ENCODE results near the gene OR7C2. TPM values are rescaled to one million over a fixed set of nuclear protein-coding genes. Genes with fewer than 3 reads are reported as not detected.

Gene OR7C2
- total and polyA plus RNA-seq, 2 experiments from 2014 or later = not detected

DNA sequence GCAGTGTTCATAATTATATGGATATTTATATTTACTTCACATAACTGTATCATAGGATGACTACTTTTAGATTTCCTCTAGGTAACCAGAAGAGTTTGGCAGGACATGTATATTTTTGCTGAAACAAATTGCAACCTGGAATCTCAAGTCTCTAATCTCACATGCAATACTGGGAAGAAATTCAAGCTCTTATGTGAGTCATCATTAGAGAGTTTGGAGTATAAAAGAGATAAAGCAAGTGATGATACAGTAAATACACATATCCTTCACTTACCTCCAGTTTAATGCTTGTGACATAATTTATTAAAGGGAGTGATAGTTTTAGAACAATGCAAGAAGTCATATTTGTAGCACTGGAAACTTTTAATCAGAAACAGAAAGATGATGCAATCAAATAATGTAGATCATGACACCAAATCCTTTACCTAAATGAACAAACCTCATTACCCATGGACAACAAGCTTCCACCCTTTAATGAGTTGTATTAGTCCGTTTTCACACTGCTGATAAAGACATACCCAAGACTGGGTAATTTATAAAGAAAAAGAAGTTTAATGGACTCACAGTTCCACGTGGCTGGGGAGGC is 39.5 kb upstream of the OR7C2 start:
- ATAC-seq (no peak), DNase-seq (ENCODE audit: low spot score) (no peak)
- H3K4me3 Mint-ChIP-seq = no peak overlapping the region
- H3K36me3 ChIP-seq (ENCODE audit: insufficient read depth) = no peaks in the 10 kb centered on the region
- no peak overlapping the region for H3K27ac ChIP-seq (ENCODE audit: low read depth)
- H3K4me1 Mint-ChIP-seq = no peaks in the 10 kb centered on the region
- H3K4me3 ChIP-seq = no peak overlapping the region
- no peaks in the 10 kb centered on the region for H3K9me2 ChIP-seq (ENCODE audit: insufficient read depth)
- no peaks in the 10 kb centered on the region for H3F3A ChIP-seq (replicated peaks; ENCODE audit: low read depth)
- H2AFZ ChIP-seq = no peak overlapping the region
- no peaks in the 10 kb centered on the region for H3K27me3 ChIP-seq (ENCODE audit: insufficient read depth)
- H3K79me2 ChIP-seq (replicated peaks; ENCODE audit: insufficient read depth) = no peaks in the 10 kb centered on the region
- H3K9me3 Mint-ChIP-seq = peaks cover 84% of the 10 kb centered on the region
- TF ChIP-seq NANOG (IDR thresholded peaks at IDR 0.05; ENCODE audit: borderline replicate concordance) (no peak), JUNB (IDR thresholded peaks at IDR 0.05; ENCODE audit: unreplicated experiment) (no peak), ZNF114 (CRISPR knock-in tag; IDR thresholded peaks at IDR 0.05) (no peak), POLR2AphosphoS5 (IDR thresholded peaks at IDR 0.05; ENCODE audit: low read depth) (no peak), ZNF331 (CRISPR knock-in tag; IDR thresholded peaks at IDR 0.05; ENCODE audit: low read depth) (no peak), EZH2phosphoT487 (IDR thresholded peaks at IDR 0.05; ENCODE audit: unreplicated experiment) (no peak), CREB1 (CRISPR knock-in tag; IDR thresholded peaks at IDR 0.05; ENCODE audit: low read depth) (no peak), EZH2 (IDR thresholded peaks at IDR 0.05; ENCODE audit: low read depth, unreplicated experiment) (no peak)
- TF ChIP-seq, protein P1, sequence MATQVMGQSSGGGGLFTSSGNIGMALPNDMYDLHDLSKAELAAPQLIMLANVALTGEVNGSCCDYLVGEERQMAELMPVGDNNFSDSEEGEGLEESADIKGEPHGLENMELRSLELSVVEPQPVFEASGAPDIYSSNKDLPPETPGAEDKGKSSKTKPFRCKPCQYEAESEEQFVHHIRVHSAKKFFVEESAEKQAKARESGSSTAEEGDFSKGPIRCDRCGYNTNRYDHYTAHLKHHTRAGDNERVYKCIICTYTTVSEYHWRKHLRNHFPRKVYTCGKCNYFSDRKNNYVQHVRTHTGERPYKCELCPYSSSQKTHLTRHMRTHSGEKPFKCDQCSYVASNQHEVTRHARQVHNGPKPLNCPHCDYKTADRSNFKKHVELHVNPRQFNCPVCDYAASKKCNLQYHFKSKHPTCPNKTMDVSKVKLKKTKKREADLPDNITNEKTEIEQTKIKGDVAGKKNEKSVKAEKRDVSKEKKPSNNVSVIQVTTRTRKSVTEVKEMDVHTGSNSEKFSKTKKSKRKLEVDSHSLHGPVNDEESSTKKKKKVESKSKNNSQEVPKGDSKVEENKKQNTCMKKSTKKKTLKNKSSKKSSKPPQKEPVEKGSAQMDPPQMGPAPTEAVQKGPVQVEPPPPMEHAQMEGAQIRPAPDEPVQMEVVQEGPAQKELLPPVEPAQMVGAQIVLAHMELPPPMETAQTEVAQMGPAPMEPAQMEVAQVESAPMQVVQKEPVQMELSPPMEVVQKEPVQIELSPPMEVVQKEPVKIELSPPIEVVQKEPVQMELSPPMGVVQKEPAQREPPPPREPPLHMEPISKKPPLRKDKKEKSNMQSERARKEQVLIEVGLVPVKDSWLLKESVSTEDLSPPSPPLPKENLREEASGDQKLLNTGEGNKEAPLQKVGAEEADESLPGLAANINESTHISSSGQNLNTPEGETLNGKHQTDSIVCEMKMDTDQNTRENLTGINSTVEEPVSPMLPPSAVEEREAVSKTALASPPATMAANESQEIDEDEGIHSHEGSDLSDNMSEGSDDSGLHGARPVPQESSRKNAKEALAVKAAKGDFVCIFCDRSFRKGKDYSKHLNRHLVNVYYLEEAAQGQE (IDR thresholded peaks at IDR 0.05; ENCODE audit: unreplicated experiment) = no peak
- TF ChIP-seq, protein P2, sequence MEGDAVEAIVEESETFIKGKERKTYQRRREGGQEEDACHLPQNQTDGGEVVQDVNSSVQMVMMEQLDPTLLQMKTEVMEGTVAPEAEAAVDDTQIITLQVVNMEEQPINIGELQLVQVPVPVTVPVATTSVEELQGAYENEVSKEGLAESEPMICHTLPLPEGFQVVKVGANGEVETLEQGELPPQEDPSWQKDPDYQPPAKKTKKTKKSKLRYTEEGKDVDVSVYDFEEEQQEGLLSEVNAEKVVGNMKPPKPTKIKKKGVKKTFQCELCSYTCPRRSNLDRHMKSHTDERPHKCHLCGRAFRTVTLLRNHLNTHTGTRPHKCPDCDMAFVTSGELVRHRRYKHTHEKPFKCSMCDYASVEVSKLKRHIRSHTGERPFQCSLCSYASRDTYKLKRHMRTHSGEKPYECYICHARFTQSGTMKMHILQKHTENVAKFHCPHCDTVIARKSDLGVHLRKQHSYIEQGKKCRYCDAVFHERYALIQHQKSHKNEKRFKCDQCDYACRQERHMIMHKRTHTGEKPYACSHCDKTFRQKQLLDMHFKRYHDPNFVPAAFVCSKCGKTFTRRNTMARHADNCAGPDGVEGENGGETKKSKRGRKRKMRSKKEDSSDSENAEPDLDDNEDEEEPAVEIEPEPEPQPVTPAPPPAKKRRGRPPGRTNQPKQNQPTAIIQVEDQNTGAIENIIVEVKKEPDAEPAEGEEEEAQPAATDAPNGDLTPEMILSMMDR (conservative IDR thresholded peaks at IDR 0.05; ENCODE audit: low read depth in 2 of 2) = no peak
- TF ChIP-seq, protein P3, sequence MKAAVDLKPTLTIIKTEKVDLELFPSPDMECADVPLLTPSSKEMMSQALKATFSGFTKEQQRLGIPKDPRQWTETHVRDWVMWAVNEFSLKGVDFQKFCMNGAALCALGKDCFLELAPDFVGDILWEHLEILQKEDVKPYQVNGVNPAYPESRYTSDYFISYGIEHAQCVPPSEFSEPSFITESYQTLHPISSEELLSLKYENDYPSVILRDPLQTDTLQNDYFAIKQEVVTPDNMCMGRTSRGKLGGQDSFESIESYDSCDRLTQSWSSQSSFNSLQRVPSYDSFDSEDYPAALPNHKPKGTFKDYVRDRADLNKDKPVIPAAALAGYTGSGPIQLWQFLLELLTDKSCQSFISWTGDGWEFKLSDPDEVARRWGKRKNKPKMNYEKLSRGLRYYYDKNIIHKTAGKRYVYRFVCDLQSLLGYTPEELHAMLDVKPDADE (IDR thresholded peaks at IDR 0.05) = no peak
- TF ChIP-seq, protein P4, sequence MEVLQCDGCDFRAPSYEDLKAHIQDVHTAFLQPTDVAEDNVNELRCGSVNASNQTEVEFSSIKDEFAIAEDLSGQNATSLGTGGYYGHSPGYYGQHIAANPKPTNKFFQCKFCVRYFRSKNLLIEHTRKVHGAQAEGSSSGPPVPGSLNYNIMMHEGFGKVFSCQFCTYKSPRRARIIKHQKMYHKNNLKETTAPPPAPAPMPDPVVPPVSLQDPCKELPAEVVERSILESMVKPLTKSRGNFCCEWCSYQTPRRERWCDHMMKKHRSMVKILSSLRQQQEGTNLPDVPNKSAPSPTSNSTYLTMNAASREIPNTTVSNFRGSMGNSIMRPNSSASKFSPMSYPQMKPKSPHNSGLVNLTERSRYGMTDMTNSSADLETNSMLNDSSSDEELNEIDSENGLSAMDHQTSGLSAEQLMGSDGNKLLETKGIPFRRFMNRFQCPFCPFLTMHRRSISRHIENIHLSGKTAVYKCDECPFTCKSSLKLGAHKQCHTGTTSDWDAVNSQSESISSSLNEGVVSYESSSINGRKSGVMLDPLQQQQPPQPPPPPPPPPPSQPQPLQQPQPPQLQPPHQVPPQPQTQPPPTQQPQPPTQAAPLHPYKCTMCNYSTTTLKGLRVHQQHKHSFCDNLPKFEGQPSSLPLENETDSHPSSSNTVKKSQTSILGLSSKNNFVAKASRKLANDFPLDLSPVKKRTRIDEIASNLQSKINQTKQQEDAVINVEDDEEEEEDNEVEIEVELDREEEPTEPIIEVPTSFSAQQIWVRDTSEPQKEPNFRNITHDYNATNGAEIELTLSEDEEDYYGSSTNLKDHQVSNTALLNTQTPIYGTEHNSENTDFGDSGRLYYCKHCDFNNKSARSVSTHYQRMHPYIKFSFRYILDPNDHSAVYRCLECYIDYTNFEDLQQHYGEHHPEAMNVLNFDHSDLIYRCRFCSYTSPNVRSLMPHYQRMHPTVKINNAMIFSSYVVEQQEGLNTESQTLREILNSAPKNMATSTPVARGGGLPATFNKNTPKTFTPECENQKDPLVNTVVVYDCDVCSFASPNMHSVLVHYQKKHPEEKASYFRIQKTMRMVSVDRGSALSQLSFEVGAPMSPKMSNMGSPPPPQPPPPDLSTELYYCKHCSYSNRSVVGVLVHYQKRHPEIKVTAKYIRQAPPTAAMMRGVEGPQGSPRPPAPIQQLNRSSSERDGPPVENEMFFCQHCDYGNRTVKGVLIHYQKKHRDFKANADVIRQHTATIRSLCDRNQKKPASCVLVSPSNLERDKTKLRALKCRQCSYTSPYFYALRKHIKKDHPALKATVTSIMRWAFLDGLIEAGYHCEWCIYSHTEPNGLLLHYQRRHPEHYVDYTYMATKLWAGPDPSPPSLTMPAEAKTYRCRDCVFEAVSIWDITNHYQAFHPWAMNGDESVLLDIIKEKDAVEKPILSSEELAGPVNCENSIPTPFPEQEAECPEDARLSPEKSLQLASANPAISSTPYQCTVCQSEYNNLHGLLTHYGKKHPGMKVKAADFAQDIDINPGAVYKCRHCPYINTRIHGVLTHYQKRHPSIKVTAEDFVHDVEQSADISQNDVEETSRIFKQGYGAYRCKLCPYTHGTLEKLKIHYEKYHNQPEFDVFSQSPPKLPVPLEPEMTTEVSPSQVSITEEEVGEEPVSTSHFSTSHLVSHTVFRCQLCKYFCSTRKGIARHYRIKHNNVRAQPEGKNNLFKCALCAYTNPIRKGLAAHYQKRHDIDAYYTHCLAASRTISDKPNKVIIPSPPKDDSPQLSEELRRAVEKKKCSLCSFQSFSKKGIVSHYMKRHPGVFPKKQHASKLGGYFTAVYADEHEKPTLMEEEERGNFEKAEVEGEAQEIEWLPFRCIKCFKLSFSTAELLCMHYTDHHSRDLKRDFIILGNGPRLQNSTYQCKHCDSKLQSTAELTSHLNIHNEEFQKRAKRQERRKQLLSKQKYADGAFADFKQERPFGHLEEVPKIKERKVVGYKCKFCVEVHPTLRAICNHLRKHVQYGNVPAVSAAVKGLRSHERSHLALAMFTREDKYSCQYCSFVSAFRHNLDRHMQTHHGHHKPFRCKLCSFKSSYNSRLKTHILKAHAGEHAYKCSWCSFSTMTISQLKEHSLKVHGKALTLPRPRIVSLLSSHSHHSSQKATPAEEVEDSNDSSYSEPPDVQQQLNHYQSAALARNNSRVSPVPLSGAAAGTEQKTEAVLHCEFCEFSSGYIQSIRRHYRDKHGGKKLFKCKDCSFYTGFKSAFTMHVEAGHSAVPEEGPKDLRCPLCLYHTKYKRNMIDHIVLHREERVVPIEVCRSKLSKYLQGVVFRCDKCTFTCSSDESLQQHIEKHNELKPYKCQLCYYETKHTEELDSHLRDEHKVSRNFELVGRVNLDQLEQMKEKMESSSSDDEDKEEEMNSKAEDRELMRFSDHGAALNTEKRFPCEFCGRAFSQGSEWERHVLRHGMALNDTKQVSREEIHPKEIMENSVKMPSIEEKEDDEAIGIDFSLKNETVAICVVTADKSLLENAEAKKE (CRISPR knock-in tag; IDR thresholded peaks at IDR 0.05) = no peak
- H3K27ac Mint-ChIP-seq = no peak overlapping the region
- no peak overlapping the region for H3K4me2 ChIP-seq
- H3K27me3 Mint-ChIP-seq (ENCODE audit: insufficient read depth, low read depth, poor library complexity) = peaks cover 2% of the 10 kb centered on the region
- H3K36me3 Mint-ChIP-seq (ENCODE audit: low read depth) = no peaks in the 10 kb centered on the region
- H3K4me1 ChIP-seq (ENCODE audit: insufficient read depth) = 0 out of 2 replicates have a peak, but pooled peaks cover 4% of the 10 kb centered on the region
- H4K20me1 ChIP-seq (replicated peaks; ENCODE audit: insufficient read depth) = no peaks in the 10 kb centered on the region

All from GM23338 (cell line).